Right atrium auricular region (tissue), 2 donors: Measurements from ENCODE around the gene MYCL. TPM values are rescaled to one million over a fixed set of nuclear protein-coding genes. Genes with fewer than 3 reads are reported as not detected.

Source experiments
- DNase-seq: peaks from one replicate; pipeline ENCODE4 v3.0.0-alpha.2; 2019; ENCODE audit warnings: low spot score
- H3K27ac ChIP-seq, 2 donors: fragments of 200-600 bp; sonication (generic); 1 replicate in 1 of 2; 2 replicates in 1 of 2; pipeline ENCODE4 v1.5.1; 2016 to 2019
- H3K27me3 ChIP-seq, 2 donors: fragments of 200-600 bp; sonication (generic); one replicate each; pipeline versions ENCODE4 v1.5.1 to v1.6.0; 2017 to 2019
- H3K36me3 ChIP-seq: fragments of 200-600 bp; sonication (generic); one replicate; pipeline ENCODE4 v1.5.1; 2016
- H3K4me1 ChIP-seq, 2 donors: fragments of 200-600 bp; sonication (generic); one replicate each; pipeline versions ENCODE4 v1.5.1 to v1.6.0; 2017 to 2019
- H3K4me3 ChIP-seq, 2 donors: fragments of 200-600 bp; sonication (generic); 1 replicate in 1 of 2; 2 replicates in 1 of 2; pipeline ENCODE4 v1.5.1; 2017 to 2019; ENCODE audit warnings: mild to moderate bottlenecking in 1 of 2, moderate library complexity in 1 of 2
- H3K9me3 ChIP-seq, 2 donors: fragments of 200-600 bp; sonication (generic); one replicate each; pipeline ENCODE4 v1.5.1; 2019
- CTCF ChIP-seq, 2 donors: fragments of 200-600 bp; sonication (generic); IDR thresholded peaks; one replicate each; pipeline ENCODE4 v1.5.1; 2019; ENCODE audit warnings: antibody characterized with exemption in 2 of 2
- total RNA-seq, 2 donors: library from RNA; depleted of rRNA; stranded (reverse); fragments of >200 nt; gene quantifications; one replicate each; pipeline ENCODE4 v1.1.0, GENCODE V29; 2016

MYCL gene
- total RNA-seq, 2 donors from 2014 or later: 0.70 to 1.3 TPM

- H3K27me3 ChIP-seq: no peaks in the 10 kb centered on the region
- no peak overlapping the region for H3K4me3 ChIP-seq
- H3K36me3 ChIP-seq: no peaks in the 10 kb centered on the region
- no peak for TF ChIP-seq CTCF (IDR thresholded peaks at IDR 0.05)
- no peak for DNase-seq
- no peak overlapping the region for H3K27ac ChIP-seq
- H3K4me1 ChIP-seq: peaks cover 0 to 11% of the 10 kb centered on the region in 2 donors
- H3K9me3 ChIP-seq: no peaks in the 10 kb centered on the region
Measured at GRCh38 chr1:39890273-39890672, 11.4 kb downstream of the MYCL start.

- Histone ChIP-seq H3K4me3 (no peak overlapping the region), H3K9me3 (no peaks in the 10 kb centered on the region), H3K36me3 (no peaks in the 10 kb centered on the region), H3K27me3 (no peaks in the 10 kb centered on the region), H3K4me1 (peaks cover 0 to 17% of the 10 kb centered on the region in 2 donors), H3K27ac (no peak overlapping the region)
- TF ChIP-seq CTCF (IDR thresholded peaks at IDR 0.05): no peak
- no peak for DNase-seq
Measured at GRCh38 chr1:39886757-39887231, 14.9 kb downstream of the MYCL start.

GRCh38 chr1:39885516-39885915 lies 16.2 kb downstream of the MYCL start:
- no peak for DNase-seq
- no peak overlapping the region for H3K27ac ChIP-seq
- no peak for TF ChIP-seq CTCF (IDR thresholded peaks at IDR 0.05)
- H3K36me3 ChIP-seq: no peaks in the 10 kb centered on the region
- no peaks in the 10 kb centered on the region for H3K9me3 ChIP-seq
- peaks cover 0 to 24% of the 10 kb centered on the region in 2 donors for H3K4me1 ChIP-seq
- no peaks in the 10 kb centered on the region for H3K27me3 ChIP-seq
- H3K4me3 ChIP-seq: no peak overlapping the region

- H3K9me3 ChIP-seq: no peaks in the 10 kb centered on the region
- peak overlapping the region; percentile 65 to 68 for H3K27ac ChIP-seq
Measured at GRCh38 chr1:39882152-39882551, 19.6 kb downstream of the MYCL start.

GRCh38 chr1:39877980-39878956 lies 23.4 kb downstream of the MYCL start:
- Histone ChIP-seq H3K27ac (peak overlapping the region; percentile 74 to 81), H3K36me3 (no peaks in the 10 kb centered on the region), H3K9me3 (no peaks in the 10 kb centered on the region), H3K4me1 (peaks cover 0 to 64% of the 10 kb centered on the region in 2 donors), H3K4me3 (no peak overlapping the region), H3K27me3 (no peaks in the 10 kb centered on the region)
- TF ChIP-seq CTCF (IDR thresholded peaks at IDR 0.05): no peak
- no peak for DNase-seq

More at GRCh38 chr1:39882152-39882551, 19.6 kb downstream of the MYCL start:
- no peak for DNase-seq
- Histone ChIP-seq H3K4me1 (peaks cover 0 to 49% of the 10 kb centered on the region in 2 donors), H3K36me3 (no peaks in the 10 kb centered on the region), H3K4me3 (peak overlapping the region; percentile 84 to 97), H3K27me3 (no peaks in the 10 kb centered on the region)
- no peak for TF ChIP-seq CTCF (IDR thresholded peaks at IDR 0.05)
